Prostate gland (tissue), 2 donors: Measurements from ENCODE around the gene NOC2L. TPM values are rescaled to one million over a fixed set of nuclear protein-coding genes. Genes with fewer than 3 reads are reported as not detected.
A peak's percentile ranks its signal among the peaks of the same experiment; 100 is the strongest.

Experiments
- DNase-seq: peaks from one replicate; pipeline ENCODE4 v3.0.0-alpha.2; 2019; ENCODE audit warnings: low spot score
- H3K27ac ChIP-seq, 2 donors: fragments of 200-600 bp; sonication (generic); 2 replicates each; pipeline ENCODE4 v1.5.1; 2017 to 2019
- H3K27me3 ChIP-seq: fragments of 200-600 bp; sonication (generic); replicated peaks from 2 replicates; pipeline ENCODE4 v1.5.1; 2019; ENCODE audit not compliant: insufficient read depth
- H3K36me3 ChIP-seq, 2 donors: fragments of 200-600 bp; sonication (generic); 1 replicate in 1 of 2; 2 replicates in 1 of 2; pipeline versions ENCODE4 v1.5.1 to v1.8.1; 2017 to 2019
- H3K4me1 ChIP-seq: fragments of 200-600 bp; sonication (generic); replicated peaks from 2 replicates; pipeline ENCODE4 v1.5.1; 2019
- H3K4me3 ChIP-seq, 2 donors: fragments of 200-600 bp; sonication (generic); 2 replicates each; pipeline ENCODE4 v1.5.1; 2017 to 2019
- H3K9me3 ChIP-seq: fragments of 200-600 bp; sonication (generic); 2 replicates; pipeline ENCODE4 v1.5.1; 2017
- CTCF ChIP-seq, 4 experiments: fragments of 200-600 bp in 2 of 4; fragments of 450-650 bp in 2 of 4; sonication (generic) in 2 of 4; IDR thresholded peaks; 1 replicate in 3 of 4; 2 replicates in 1 of 4; pipeline ENCODE4 v1.5.1; 2016 to 2019; ENCODE audit warnings: antibody characterized with exemption in 4 of 4, mild to moderate bottlenecking in 2 of 4, moderate library complexity in 2 of 4
- POLR2A ChIP-seq: fragments of 450-650 bp; IDR thresholded peaks from one replicate; pipeline ENCODE4 v1.6.1; 2016; ENCODE audit warnings: antibody characterized with exemption, mild to moderate bottlenecking
- POLR2AphosphoS5 ChIP-seq: sonication (generic); formaldehyde crosslinking; IDR thresholded peaks from one replicate; pipeline ENCODE4 v1.6.1; 2017; ENCODE audit warnings: antibody characterized with exemption
- WGBS: methylation state at CpG from one replicate; pipeline ENCODE4 v1.1.5; 2018; 5-methylcytosine and 5-hydroxymethylcytosine counted together
- intact Hi-C: fragments of 100-400 bp; cut with DNase I; formaldehyde crosslinking; loops from one replicate; pipeline ENCODE4 v1.14.2; 2022
- total RNA-seq, 2 donors: library from RNA; depleted of rRNA; stranded (reverse); fragments of >200 nt; gene quantifications; one replicate each; pipeline ENCODE4 v1.1.0, GENCODE V29; 2016

Gene NOC2L
- total RNA-seq, 2 donors from 2014 or later: 43.2 to 65.5 TPM

- 22% methylated on average over 7 of the region's 7 CpGs for WGBS
- intact Hi-C loops: no loop called here
- no peak for DNase-seq
- Histone ChIP-seq H3K27me3 (no peaks in the 10 kb centered on the region), H3K27ac (no peak overlapping the region), H3K4me3 (no peak overlapping the region), H3K36me3 (no peaks in the 10 kb centered on the region), H3K9me3 (no peaks in the 10 kb centered on the region), H3K4me1 (peaks cover 17% of the 10 kb centered on the region)
- TF ChIP-seq CTCF (IDR thresholded peaks at IDR 0.05): no peak
- no peak for TF ChIP-seq POLR2A
- TF ChIP-seq POLR2AphosphoS5: no peak
Observed at GRCh38 chr1:917076-917459, 42.0 kb downstream of the NOC2L start.

GRCh38 chr1:916173-917075 lies 42.6 kb downstream of the NOC2L start:
- H3K27ac ChIP-seq: no peak overlapping the region
- no peaks in the 10 kb centered on the region for H3K36me3 ChIP-seq
- no peak for DNase-seq
- H3K4me1 ChIP-seq: peaks cover 17% of the 10 kb centered on the region
- H3K27me3 ChIP-seq: peaks cover 2% of the 10 kb centered on the region
- TF ChIP-seq POLR2AphosphoS5: peak; percentile 19
- no peak for TF ChIP-seq CTCF (IDR thresholded peaks at IDR 0.05)
- WGBS: 20% methylated on average over 31 of the region's 31 CpGs
- H3K9me3 ChIP-seq: no peaks in the 10 kb centered on the region
- H3K4me3 ChIP-seq: no peak overlapping the region
- intact Hi-C loops: no loop called here

- Histone ChIP-seq H3K4me1 (peaks cover 9% of the 10 kb centered on the region), H3K27ac (no peak overlapping the region), H3K9me3 (no peaks in the 10 kb centered on the region), H3K36me3 (no peaks in the 10 kb centered on the region), H3K27me3 (peaks cover 3% of the 10 kb centered on the region), H3K4me3 (no peak overlapping the region)
- intact Hi-C loops: no loop called here
- WGBS: 83% methylated on average over 28 of the region's 28 CpGs
- no peak for TF ChIP-seq POLR2A
- no peak for TF ChIP-seq POLR2AphosphoS5
- TF ChIP-seq CTCF (IDR thresholded peaks at IDR 0.05): no peak
- DNase-seq: no peak
Observed at GRCh38 chr1:915295-916172, 43.5 kb downstream of the NOC2L start.

- H3K4me1 ChIP-seq: peaks cover 8% of the 10 kb centered on the region
- H3K27me3 ChIP-seq: peaks cover 10% of the 10 kb centered on the region
- H3K27ac ChIP-seq: no peak overlapping the region
- no peak overlapping the region for H3K4me3 ChIP-seq
- no peak for DNase-seq
- TF ChIP-seq POLR2A: no peak
- no peak for TF ChIP-seq POLR2AphosphoS5
- no peak for TF ChIP-seq CTCF (IDR thresholded peaks at IDR 0.05)
- intact Hi-C loops: no loop called here
- 85% methylated on average over 6 of the region's 6 CpGs for WGBS
- H3K9me3 ChIP-seq: no peaks in the 10 kb centered on the region
- H3K36me3 ChIP-seq: no peaks in the 10 kb centered on the region
Observed at GRCh38 chr1:914891-915280, 44.2 kb downstream of the NOC2L start.
